ENCODE data around the gene FUBP3. TPM values are rescaled to one million over a fixed set of nuclear protein-coding genes. Genes with fewer than 3 reads are reported as not detected.

FUBP3 gene
- polyA plus RNA-seq, 3 donors, result 9.5 to 17.3 (median 16.3) TPM

- H3K4me2 ChIP-seq (replicated peaks; ENCODE audit: extremely low read depth, low read length, poor library complexity, severe bottlenecking), result no peak overlapping the region
- no peak for TF ChIP-seq CTCF (IDR thresholded peaks at IDR 0.05)
- no peaks in the 10 kb centered on the region for H3K4me1 Mint-ChIP-seq
- H3K9me3 ChIP-seq (replicated peaks in 1 of 2; ENCODE audit: control insufficient read depth in 1 of 2, insufficient read depth in 1 of 2, low read length in 2 of 2), result no peaks in the 10 kb centered on the region
- peaks cover 81 to 97% of the 10 kb centered on the region in 2 donors for H3K36me3 Mint-ChIP-seq
- H2AFZ ChIP-seq (ENCODE audit: insufficient read depth, low read depth, low read length, poor library complexity, severe bottlenecking), result no peak overlapping the region
- no peaks in the 10 kb centered on the region for H3K4me1 ChIP-seq (ENCODE audit: control insufficient read depth in 1 of 2, insufficient read depth in 2 of 2, low read length in 2 of 2)
- H3K27me3 Mint-ChIP-seq (ENCODE audit: low read depth in 3 of 3), result peaks cover 0 to 1% (median 0%) of the 10 kb centered on the region in 3 donors
- H3K27me3 ChIP-seq (ENCODE audit: control insufficient read depth in 2 of 2, insufficient read depth in 2 of 2, low read length in 2 of 2), result no peaks in the 10 kb centered on the region
- H3K4me3 ChIP-seq (replicated peaks in 1 of 3; ENCODE audit: low read depth in 2 of 3, low read length in 3 of 3), result no peak overlapping the region
- no peak overlapping the region for H3K9ac ChIP-seq (ENCODE audit: insufficient read depth, low read length, poor library complexity, severe bottlenecking)
- peaks cover 83 to 96% of the 10 kb centered on the region in 2 donors for H3K36me3 ChIP-seq (replicated peaks in 1 of 2; ENCODE audit: control insufficient read depth in 1 of 2, insufficient read depth in 2 of 2, low read length in 2 of 2)
- no peaks in the 10 kb centered on the region for H3K79me2 ChIP-seq (ENCODE audit: insufficient read depth, low read length)
- DNase-seq, result no peak
- 96% methylated on average over 20 of the region's 21 CpGs for WGBS (ENCODE audit: insufficient coverage)
- H3K4me3 Mint-ChIP-seq, result no peak overlapping the region
- H3K27ac ChIP-seq (ENCODE audit: low read depth in 1 of 2, low read length in 2 of 2), result no peak overlapping the region
- H3K9me3 Mint-ChIP-seq, result peaks cover 0 to 3% (median 0%) of the 10 kb centered on the region in 7 donors
- intact Hi-C loops (cut with micrococcal nuclease), result no loop called here
- peak overlapping the region in 1 of 7 donors; percentile 73 for H3K27ac Mint-ChIP-seq
- no peaks in the 10 kb centered on the region for H4K20me1 ChIP-seq (ENCODE audit: insufficient read depth, low read length)
These were observed 47.0 kb downstream of the FUBP3 start for GRCh38 chr9:130626249-130626996.

GRCh38 chr9:130627051-130627450 is 47.7 kb downstream of the FUBP3 start:
- WGBS (ENCODE audit: insufficient coverage), result 96% methylated on average over 8 of the region's 10 CpGs
- no peak for DNase-seq
- intact Hi-C loops (cut with micrococcal nuclease), result no loop called here
- Mint-ChIP-seq H3K27me3 (ENCODE audit: low read depth in 3 of 3) (peaks cover 0 to 1% (median 0%) of the 10 kb centered on the region in 3 donors), H3K4me3 (no peak overlapping the region), H3K4me1 (no peaks in the 10 kb centered on the region), H3K27ac (no peak overlapping the region), H3K36me3 (peaks cover 86 to 97% of the 10 kb centered on the region in 2 donors), H3K9me3 (peaks cover 0 to 3% (median 0%) of the 10 kb centered on the region in 7 donors)
- Histone ChIP-seq H3K79me2 (ENCODE audit: insufficient read depth, low read length) (no peaks in the 10 kb centered on the region), H3K4me1 (ENCODE audit: control insufficient read depth in 1 of 2, insufficient read depth in 2 of 2, low read length in 2 of 2) (no peaks in the 10 kb centered on the region), H3K9me3 (replicated peaks in 1 of 2; ENCODE audit: control insufficient read depth in 1 of 2, insufficient read depth in 1 of 2, low read length in 2 of 2) (no peaks in the 10 kb centered on the region), H2AFZ (ENCODE audit: insufficient read depth, low read depth, low read length, poor library complexity, severe bottlenecking) (no peak overlapping the region), H3K27ac (ENCODE audit: low read depth in 1 of 2, low read length in 2 of 2) (no peak overlapping the region), H3K36me3 (replicated peaks in 1 of 2; ENCODE audit: control insufficient read depth in 1 of 2, insufficient read depth in 2 of 2, low read length in 2 of 2) (peaks cover 88 to 97% of the 10 kb centered on the region in 2 donors), H3K4me2 (replicated peaks; ENCODE audit: extremely low read depth, low read length, poor library complexity, severe bottlenecking) (no peak overlapping the region), H3K9ac (ENCODE audit: insufficient read depth, low read length, poor library complexity, severe bottlenecking) (no peak overlapping the region), H3K27me3 (ENCODE audit: control insufficient read depth in 2 of 2, insufficient read depth in 2 of 2, low read length in 2 of 2) (no peaks in the 10 kb centered on the region), H3K4me3 (replicated peaks in 1 of 3; ENCODE audit: low read depth in 2 of 3, low read length in 3 of 3) (no peak overlapping the region), H4K20me1 (ENCODE audit: insufficient read depth, low read length) (no peaks in the 10 kb centered on the region)
- TF ChIP-seq CTCF (IDR thresholded peaks at IDR 0.05), result no peak
